Measurements from ENCODE around the gene ESYT1.

DNA sequence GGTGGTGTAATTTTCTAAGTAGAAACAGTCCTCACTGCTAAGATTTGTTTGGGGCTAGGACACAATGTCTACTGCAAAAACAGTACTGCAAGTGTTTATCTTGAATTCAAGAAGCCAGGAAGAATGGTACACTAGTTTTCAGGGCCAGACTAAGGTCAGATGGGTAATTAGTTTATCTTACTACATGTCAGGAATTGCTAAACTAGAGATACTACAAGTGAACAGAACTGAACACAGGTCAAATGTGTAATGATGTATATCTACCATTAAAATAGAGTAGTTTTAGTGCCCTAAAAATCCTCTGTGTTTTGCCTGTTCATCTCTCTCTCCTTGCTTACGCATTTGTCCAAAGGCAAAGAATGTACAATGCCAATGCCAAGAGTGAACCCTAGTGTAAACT lies 14.0 kb upstream of the ESYT1 start:
- TF ChIP-seq EZH2 (IDR thresholded peaks at IDR 0.05; ENCODE audit: borderline replicate concordance, low read depth, low read length, poor library complexity, severe bottlenecking): no peak
- TF ChIP-seq, protein P1, sequence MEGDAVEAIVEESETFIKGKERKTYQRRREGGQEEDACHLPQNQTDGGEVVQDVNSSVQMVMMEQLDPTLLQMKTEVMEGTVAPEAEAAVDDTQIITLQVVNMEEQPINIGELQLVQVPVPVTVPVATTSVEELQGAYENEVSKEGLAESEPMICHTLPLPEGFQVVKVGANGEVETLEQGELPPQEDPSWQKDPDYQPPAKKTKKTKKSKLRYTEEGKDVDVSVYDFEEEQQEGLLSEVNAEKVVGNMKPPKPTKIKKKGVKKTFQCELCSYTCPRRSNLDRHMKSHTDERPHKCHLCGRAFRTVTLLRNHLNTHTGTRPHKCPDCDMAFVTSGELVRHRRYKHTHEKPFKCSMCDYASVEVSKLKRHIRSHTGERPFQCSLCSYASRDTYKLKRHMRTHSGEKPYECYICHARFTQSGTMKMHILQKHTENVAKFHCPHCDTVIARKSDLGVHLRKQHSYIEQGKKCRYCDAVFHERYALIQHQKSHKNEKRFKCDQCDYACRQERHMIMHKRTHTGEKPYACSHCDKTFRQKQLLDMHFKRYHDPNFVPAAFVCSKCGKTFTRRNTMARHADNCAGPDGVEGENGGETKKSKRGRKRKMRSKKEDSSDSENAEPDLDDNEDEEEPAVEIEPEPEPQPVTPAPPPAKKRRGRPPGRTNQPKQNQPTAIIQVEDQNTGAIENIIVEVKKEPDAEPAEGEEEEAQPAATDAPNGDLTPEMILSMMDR (conservative IDR thresholded peaks at IDR 0.05; ENCODE audit: low read depth, low read length): no peak

Data from A673 (cell line).